SH-SY5Y (cell line): ENCODE measurements around the gene PRSS12.

Experiments used
- GATA2 ChIP-seq: IDR thresholded peaks from 2 replicates; pipeline ENCODE4 v1.6.1; 2011; ENCODE audit warnings: mild to moderate bottlenecking, low read depth, low read length
- GATA3 ChIP-seq: IDR thresholded peaks from 2 replicates; pipeline ENCODE4 v1.6.1; 2011; ENCODE audit warnings: low read depth, mild to moderate bottlenecking, low read length, moderate library complexity

GRCh38 chr4:118335774-118336173 is 17.0 kb downstream of the PRSS12 start:
- TF ChIP-seq GATA2: no peak
- no peak for TF ChIP-seq GATA3
